ENCODE measurements around the gene CDC16. TPM values are rescaled to one million over a fixed set of nuclear protein-coding genes. Genes with fewer than 3 reads are reported as not detected.

The CDC16 gene
- total RNA-seq, 1 donor from 2014 or later: 80.4 TPM

GRCh38 chr13:114211446-114212157 is 23.1 kb upstream of the CDC16 start:
- no peak overlapping the region for H3K4me3 Mint-ChIP-seq (ENCODE audit: low read depth)
- intact Hi-C loops (cut with micrococcal nuclease): no loop called here
- H3K27ac Mint-ChIP-seq: no peak overlapping the region

GRCh38 chr13:114212158-114212495 is 22.6 kb upstream of the CDC16 start:
- Mint-ChIP-seq H3K9me3 (no peaks in the 10 kb centered on the region), H3K4me3 (ENCODE audit: low read depth) (no peak overlapping the region), H3K4me1 (ENCODE audit: low read depth) (no peaks in the 10 kb centered on the region), H3K36me3 (ENCODE audit: low read depth) (no peaks in the 10 kb centered on the region), H3K27me3 (ENCODE audit: low read depth) (peaks cover 9% of the 10 kb centered on the region), H3K27ac (no peak overlapping the region)
- no peak for DNase-seq (ENCODE audit: low spot score)
- intact Hi-C loops (cut with micrococcal nuclease): no loop called here

More at GRCh38 chr13:114211446-114212157, 23.1 kb upstream of the CDC16 start:
- Mint-ChIP-seq H3K9me3 (no peaks in the 10 kb centered on the region), H3K4me1 (ENCODE audit: low read depth) (no peaks in the 10 kb centered on the region), H3K36me3 (ENCODE audit: low read depth) (no peaks in the 10 kb centered on the region), H3K27me3 (ENCODE audit: low read depth) (peaks cover 9% of the 10 kb centered on the region)
- DNase-seq (ENCODE audit: low spot score): no peak

GRCh38 chr13:114213980-114214379 is 20.7 kb upstream of the CDC16 start:
- intact Hi-C loops (cut with micrococcal nuclease): no loop called here

GRCh38 chr13:114219392-114219791 is 15.3 kb upstream of the CDC16 start:
- H3K27ac Mint-ChIP-seq: no peak overlapping the region
- H3K4me3 Mint-ChIP-seq (ENCODE audit: low read depth): no peak overlapping the region
- H3K4me1 Mint-ChIP-seq (ENCODE audit: low read depth): peaks cover 9% of the 10 kb centered on the region

More at GRCh38 chr13:114213980-114214379, 20.7 kb upstream of the CDC16 start:
- Mint-ChIP-seq H3K27ac (no peak overlapping the region), H3K27me3 (ENCODE audit: low read depth) (peaks cover 12% of the 10 kb centered on the region), H3K4me3 (ENCODE audit: low read depth) (no peak overlapping the region), H3K4me1 (ENCODE audit: low read depth) (no peaks in the 10 kb centered on the region), H3K36me3 (ENCODE audit: low read depth) (no peaks in the 10 kb centered on the region), H3K9me3 (no peaks in the 10 kb centered on the region)
- DNase-seq (ENCODE audit: low spot score): no peak

GRCh38 chr13:114222461-114222968 is 12.2 kb upstream of the CDC16 start:
- no peaks in the 10 kb centered on the region for H3K36me3 Mint-ChIP-seq (ENCODE audit: low read depth)
- H3K27ac Mint-ChIP-seq: no peak overlapping the region
- no peak for DNase-seq (ENCODE audit: low spot score)
- H3K9me3 Mint-ChIP-seq: no peaks in the 10 kb centered on the region
- intact Hi-C loops (cut with micrococcal nuclease): no loop called here
- H3K4me3 Mint-ChIP-seq (ENCODE audit: low read depth): no peak overlapping the region
- H3K4me1 Mint-ChIP-seq (ENCODE audit: low read depth): peaks cover 17% of the 10 kb centered on the region
- H3K27me3 Mint-ChIP-seq (ENCODE audit: low read depth): peaks cover 18% of the 10 kb centered on the region

More at GRCh38 chr13:114219392-114219791, 15.3 kb upstream of the CDC16 start:
- H3K36me3 Mint-ChIP-seq (ENCODE audit: low read depth): no peaks in the 10 kb centered on the region
- peaks cover 15% of the 10 kb centered on the region for H3K27me3 Mint-ChIP-seq (ENCODE audit: low read depth)
- no peak for DNase-seq (ENCODE audit: low spot score)
- H3K9me3 Mint-ChIP-seq: no peaks in the 10 kb centered on the region
- intact Hi-C loops (cut with micrococcal nuclease): no loop called here

- no peak overlapping the region for H3K4me3 Mint-ChIP-seq (ENCODE audit: low read depth)
- no peak for DNase-seq (ENCODE audit: low spot score)
- intact Hi-C loops (cut with micrococcal nuclease): no loop called here
- no peaks in the 10 kb centered on the region for H3K9me3 Mint-ChIP-seq
- no peaks in the 10 kb centered on the region for H3K36me3 Mint-ChIP-seq (ENCODE audit: low read depth)
- H3K27ac Mint-ChIP-seq: no peak overlapping the region
- H3K4me1 Mint-ChIP-seq (ENCODE audit: low read depth): peaks cover 16% of the 10 kb centered on the region
- peaks cover 18% of the 10 kb centered on the region for H3K27me3 Mint-ChIP-seq (ENCODE audit: low read depth)
Measured at GRCh38 chr13:114224201-114224600, 10.5 kb upstream of the CDC16 start.

GRCh38 chr13:114225610-114226009 is 9.1 kb upstream of the CDC16 start:
- H3K4me3 Mint-ChIP-seq (ENCODE audit: low read depth): no peak overlapping the region
- H3K36me3 Mint-ChIP-seq (ENCODE audit: low read depth): no peaks in the 10 kb centered on the region
- intact Hi-C loops (cut with micrococcal nuclease): loop anchor here (1.0 to 5.0 kb wide), 3 partner anchors 78 to 408 kb away; no protein-coding TSS in a partner anchor
- H3K27ac Mint-ChIP-seq: no peak overlapping the region
- no peak for DNase-seq (ENCODE audit: low spot score)
- H3K4me1 Mint-ChIP-seq (ENCODE audit: low read depth): peaks cover 15% of the 10 kb centered on the region
- peaks cover 25% of the 10 kb centered on the region for H3K27me3 Mint-ChIP-seq (ENCODE audit: low read depth)
- no peaks in the 10 kb centered on the region for H3K9me3 Mint-ChIP-seq

- H3K27me3 Mint-ChIP-seq (ENCODE audit: low read depth): peaks cover 27% of the 10 kb centered on the region
- no peak overlapping the region for H3K27ac Mint-ChIP-seq
- no peaks in the 10 kb centered on the region for H3K9me3 Mint-ChIP-seq
- DNase-seq (ENCODE audit: low spot score): no peak
- H3K4me3 Mint-ChIP-seq (ENCODE audit: low read depth): no peak overlapping the region
- intact Hi-C loops (cut with micrococcal nuclease): loop anchor here (1.0 to 5.0 kb wide), 3 partner anchors 79 to 409 kb away; no protein-coding TSS in a partner anchor
- H3K36me3 Mint-ChIP-seq (ENCODE audit: low read depth): no peaks in the 10 kb centered on the region
- H3K4me1 Mint-ChIP-seq (ENCODE audit: low read depth): peaks cover 15% of the 10 kb centered on the region
Measured at GRCh38 chr13:114226088-114226487, 8.6 kb upstream of the CDC16 start.

GRCh38 chr13:114226699-114227323 is 7.9 kb upstream of the CDC16 start:
- peaks cover 27% of the 10 kb centered on the region for H3K27me3 Mint-ChIP-seq (ENCODE audit: low read depth)
- no peak overlapping the region for H3K27ac Mint-ChIP-seq
- intact Hi-C loops (cut with micrococcal nuclease): loop anchor here (1.0 to 5.0 kb wide), 3 partner anchors 80 to 410 kb away; no protein-coding TSS in a partner anchor
- peak; percentile 75 for DNase-seq (ENCODE audit: low spot score)
- no peaks in the 10 kb centered on the region for H3K9me3 Mint-ChIP-seq
- H3K4me3 Mint-ChIP-seq (ENCODE audit: low read depth): no peak overlapping the region
- no peaks in the 10 kb centered on the region for H3K36me3 Mint-ChIP-seq (ENCODE audit: low read depth)
- peaks cover 14% of the 10 kb centered on the region for H3K4me1 Mint-ChIP-seq (ENCODE audit: low read depth)

- peaks cover 19% of the 10 kb centered on the region for H3K4me1 Mint-ChIP-seq (ENCODE audit: low read depth)
- intact Hi-C loops (cut with micrococcal nuclease): loop anchor here (2.0 to 5.0 kb wide), 2 partner anchors 80 to 161 kb away; no protein-coding TSS in a partner anchor
Measured at GRCh38 chr13:114227528-114227927, 7.2 kb upstream of the CDC16 start.

GRCh38 chr13:114228176-114228575 is 6.5 kb upstream of the CDC16 start:
- H3K9me3 Mint-ChIP-seq: no peaks in the 10 kb centered on the region
- no peak for DNase-seq (ENCODE audit: low spot score)
- H3K4me3 Mint-ChIP-seq (ENCODE audit: low read depth): no peak overlapping the region
- H3K27me3 Mint-ChIP-seq (ENCODE audit: low read depth): peaks cover 22% of the 10 kb centered on the region
- H3K36me3 Mint-ChIP-seq (ENCODE audit: low read depth): no peaks in the 10 kb centered on the region
- peaks cover 22% of the 10 kb centered on the region for H3K4me1 Mint-ChIP-seq (ENCODE audit: low read depth)
- intact Hi-C loops (cut with micrococcal nuclease): loop anchor here (5.0 kb wide), 1 partner anchor 81 kb away; no protein-coding TSS in a partner anchor
- no peak overlapping the region for H3K27ac Mint-ChIP-seq

More at GRCh38 chr13:114227528-114227927, 7.2 kb upstream of the CDC16 start:
- Mint-ChIP-seq H3K27ac (no peak overlapping the region), H3K9me3 (no peaks in the 10 kb centered on the region), H3K36me3 (ENCODE audit: low read depth) (no peaks in the 10 kb centered on the region), H3K27me3 (ENCODE audit: low read depth) (peaks cover 25% of the 10 kb centered on the region), H3K4me3 (ENCODE audit: low read depth) (no peak overlapping the region)
- DNase-seq (ENCODE audit: low spot score): no peak

GRCh38 chr13:114229506-114229905 is 5.2 kb upstream of the CDC16 start:
- Mint-ChIP-seq H3K36me3 (ENCODE audit: low read depth) (no peaks in the 10 kb centered on the region), H3K4me3 (ENCODE audit: low read depth) (no peak overlapping the region), H3K27me3 (ENCODE audit: low read depth) (peaks cover 22% of the 10 kb centered on the region), H3K27ac (no peak overlapping the region), H3K9me3 (peaks cover 4% of the 10 kb centered on the region), H3K4me1 (ENCODE audit: low read depth) (peaks cover 25% of the 10 kb centered on the region)
- no peak for DNase-seq (ENCODE audit: low spot score)
- intact Hi-C loops (cut with micrococcal nuclease): loop anchor here (5.0 kb wide), 1 partner anchor 82 kb away; no protein-coding TSS in a partner anchor

- intact Hi-C loops (cut with micrococcal nuclease): loop anchor here (5.0 kb wide), 1 partner anchor 103 kb away; no protein-coding TSS in a partner anchor
- peaks cover 23% of the 10 kb centered on the region for H3K4me1 Mint-ChIP-seq (ENCODE audit: low read depth)
- H3K27me3 Mint-ChIP-seq (ENCODE audit: low read depth): peaks cover 22% of the 10 kb centered on the region
- no peak for DNase-seq (ENCODE audit: low spot score)
- H3K36me3 Mint-ChIP-seq (ENCODE audit: low read depth): no peaks in the 10 kb centered on the region
- H3K9me3 Mint-ChIP-seq: peaks cover 5% of the 10 kb centered on the region
- no peak overlapping the region for H3K27ac Mint-ChIP-seq
- H3K4me3 Mint-ChIP-seq (ENCODE audit: low read depth): no peak overlapping the region
Measured at GRCh38 chr13:114230117-114230516, 4.6 kb upstream of the CDC16 start.
